MCF 10A (cell line): ENCODE results near the gene BTBD16. TPM values are rescaled to one million over a fixed set of nuclear protein-coding genes. Genes with fewer than 3 reads are reported as not detected.

Experiments used
- BruUV-seq: library from RNA; stranded (reverse); fragments of 400-500 nt; replicated peaks from 2 replicates; lab custom pipeline; 2021; lab: Mats Ljungman, UMichigan
- CTCF ChIA-PET: fragments of 300-600 bp; sonication (Branson Sonifier 250); formaldehyde crosslinking; extraction: SDS; loops from one replicate; lab custom pipeline; 2021; ENCODE audit warnings: antibody characterized with exemption, inconsistent platforms; lab: Yijun Ruan, JAX
- POLR2A ChIA-PET: fragments of 300-600, 350-650 bp; sonication (Branson Sonifier 250); formaldehyde crosslinking; extraction: SDS; loops from one replicate; lab custom pipeline; 2020; ENCODE audit warnings: antibody characterized with exemption, inconsistent platforms; lab: Yijun Ruan, JAX
- DNase-seq: peaks from one replicate; pipeline ENCODE4 v3.0.0-alpha.2; 2018; ENCODE audit not compliant: unreplicated experiment
- H3K27ac Mint-ChIP-seq: one replicate; pipeline ENCODE4 v1.8.0; 2022; ENCODE audit warnings: mild to moderate bottlenecking, low read depth, mixed read lengths; ENCODE audit not compliant: unreplicated experiment
- H3K27me3 Mint-ChIP-seq: one replicate; pipeline ENCODE4 v1.8.0; 2022; ENCODE audit warnings: mixed read lengths; ENCODE audit not compliant: insufficient read depth, unreplicated experiment
- H3K36me3 Mint-ChIP-seq: one replicate; pipeline ENCODE4 v1.8.0; 2022; ENCODE audit warnings: mild to moderate bottlenecking, moderate library complexity, mixed read lengths; ENCODE audit not compliant: insufficient read depth, unreplicated experiment
- H3K4me1 Mint-ChIP-seq: one replicate; pipeline ENCODE4 v1.8.0; 2022; ENCODE audit warnings: mixed read lengths; ENCODE audit not compliant: insufficient read depth, unreplicated experiment
- H3K4me3 Mint-ChIP-seq: one replicate; pipeline ENCODE4 v1.8.0; 2022; ENCODE audit warnings: mild to moderate bottlenecking, moderate library complexity, mixed read lengths; ENCODE audit not compliant: unreplicated experiment
- H3K9me3 Mint-ChIP-seq: one replicate; pipeline ENCODE4 v1.8.0; 2022; ENCODE audit warnings: mixed read lengths; ENCODE audit not compliant: unreplicated experiment
- CTCF ChIP-seq: fragments of 200-600 bp; IDR thresholded peaks from one replicate; pipeline ENCODE4 v1.8.0; 2022; ENCODE audit warnings: antibody characterized with exemption, mild to moderate bottlenecking; ENCODE audit not compliant: unreplicated experiment
- intact Hi-C: fragments of 100-400 bp; cut with micrococcal nuclease; formaldehyde crosslinking; loops from 2 replicates; pipeline ENCODE4 v1.14.1; 2022
- total RNA-seq: library from RNA; stranded (reverse); gene quantifications from 2 replicates; pipeline ENCODE4 v1.2.3, GENCODE V29; 2022

The BTBD16 gene
- total RNA-seq, 1 experiment from 2014 or later = 0.16 TPM

GRCh38 chr10:122376364-122376961 is 105.4 kb downstream of the BTBD16 start:
- POLR2A ChIA-PET = interaction anchor here (0.6 to 3.5 kb wide), 7 partner anchors 10 to 93 kb away, joined by 3 to 61 read pairs (median 6); no protein-coding TSS in a partner anchor
- TF ChIP-seq CTCF = no peak
- Mint-ChIP-seq H3K27me3 (no peaks in the 10 kb centered on the region), H3K9me3 (no peaks in the 10 kb centered on the region), H3K36me3 (peaks cover 6% of the 10 kb centered on the region), H3K4me3 (peak overlapping the region; percentile 93), H3K4me1 (peaks cover 38% of the 10 kb centered on the region), H3K27ac (peak overlapping the region; percentile 89)
- intact Hi-C loops = no loop called here
- CTCF ChIA-PET = no interaction called here
- no TSS peak for BruUV-seq
- no peak for DNase-seq

GRCh38 chr10:122379041-122379440 is 107.9 kb downstream of the BTBD16 start:
- no peak overlapping the region for H3K4me3 Mint-ChIP-seq
- H3K27ac Mint-ChIP-seq = peak overlapping the region; percentile 73
- BruUV-seq = no TSS peak
- H3K4me1 Mint-ChIP-seq = peaks cover 38% of the 10 kb centered on the region
- no peaks in the 10 kb centered on the region for H3K27me3 Mint-ChIP-seq
- ChIA-PET CTCF (interaction anchor here (0.6 to 0.7 kb wide), 2 partner anchors 72 to 166 kb away, joined by 3 to 5 read pairs; no protein-coding TSS in a partner anchor), POLR2A (interaction anchor here (0.6 to 1.9 kb wide), 4 partner anchors 9 to 90 kb away, joined by 3 to 5 read pairs (median 4); no protein-coding TSS in a partner anchor)
- no peaks in the 10 kb centered on the region for H3K9me3 Mint-ChIP-seq
- DNase-seq = no peak
- intact Hi-C loops = no loop called here
- no peak for TF ChIP-seq CTCF
- peaks cover 11% of the 10 kb centered on the region for H3K36me3 Mint-ChIP-seq

GRCh38 chr10:122379537-122379936 is 108.4 kb downstream of the BTBD16 start:
- Mint-ChIP-seq H3K4me1 (peaks cover 38% of the 10 kb centered on the region), H3K27ac (peak overlapping the region; percentile 73), H3K36me3 (peaks cover 12% of the 10 kb centered on the region), H3K9me3 (no peaks in the 10 kb centered on the region), H3K4me3 (no peak overlapping the region), H3K27me3 (no peaks in the 10 kb centered on the region)
- BruUV-seq = no TSS peak
- no peak for DNase-seq
- no peak for TF ChIP-seq CTCF
- intact Hi-C loops = no loop called here
- ChIA-PET CTCF (interaction anchor here (0.9 kb wide), 1 partner anchor 36 kb away, joined by 3 read pairs; no protein-coding TSS in a partner anchor), POLR2A (no interaction called here)

- peak overlapping the region; percentile 35 for H3K27ac Mint-ChIP-seq
- DNase-seq = no peak
- peaks cover 38% of the 10 kb centered on the region for H3K4me1 Mint-ChIP-seq
- no TSS peak for BruUV-seq
- peaks cover 12% of the 10 kb centered on the region for H3K36me3 Mint-ChIP-seq
- CTCF ChIA-PET = no interaction called here
- no peaks in the 10 kb centered on the region for H3K9me3 Mint-ChIP-seq
- intact Hi-C loops = no loop called here
- POLR2A ChIA-PET = no interaction called here
- H3K27me3 Mint-ChIP-seq = no peaks in the 10 kb centered on the region
- TF ChIP-seq CTCF = no peak
- no peak overlapping the region for H3K4me3 Mint-ChIP-seq
Observed at GRCh38 chr10:122380703-122381102, 109.6 kb downstream of the BTBD16 start.
